Vagina (tissue), 2 donors: ENCODE data around the gene ADCY7. TPM values are rescaled to one million over a fixed set of nuclear protein-coding genes. Genes with fewer than 3 reads are reported as not detected.

Experiments
- DNase-seq, 2 donors: peaks; one replicate each; pipeline ENCODE4 v3.0.0-alpha.2; 2017; ENCODE audit errors: extremely low spot score in 2 of 2
- H3K27ac ChIP-seq: fragments of 200-600 bp; sonication (generic); one replicate; pipeline ENCODE4 v1.5.1; 2019
- H3K27me3 ChIP-seq: fragments of 200-600 bp; sonication (generic); one replicate; pipeline ENCODE4 v1.5.1; 2019
- H3K36me3 ChIP-seq, 2 donors: fragments of 200-600 bp; sonication (generic); one replicate each; pipeline ENCODE4 v1.5.1; 2017 to 2019
- H3K4me1 ChIP-seq: fragments of 200-600 bp; sonication (generic); one replicate; pipeline ENCODE4 v1.5.1; 2019
- H3K4me3 ChIP-seq, 2 donors: fragments of 200-600 bp; sonication (generic); 1 replicate in 1 of 2; 2 replicates in 1 of 2; pipeline ENCODE4 v1.5.1; 2016 to 2019
- H3K9me3 ChIP-seq: fragments of 200-600 bp; sonication (generic); one replicate; pipeline ENCODE4 v1.5.1; 2019
- CTCF ChIP-seq, 3 experiments: fragments of 450-650 bp in 2 of 3; fragments of 200-600 bp in 1 of 3; sonication (generic) in 1 of 3; IDR thresholded peaks; one replicate each; pipeline ENCODE4 v1.5.1; 2017 to 2019; ENCODE audit warnings: antibody characterized with exemption in 3 of 3, mild to moderate bottlenecking in 2 of 3, moderate library complexity in 2 of 3
- POLR2A ChIP-seq, 2 donors: fragments of 450-650 bp; IDR thresholded peaks; one replicate each; pipeline ENCODE4 v1.6.1; 2017; ENCODE audit warnings: antibody characterized with exemption in 2 of 2, mild to moderate bottlenecking in 2 of 2, moderate library complexity in 2 of 2
- POLR2AphosphoS5 ChIP-seq, 2 donors: sonication (generic); formaldehyde crosslinking; IDR thresholded peaks; one replicate each; pipeline ENCODE4 v1.9.0; 2017; ENCODE audit warnings: antibody characterized with exemption in 2 of 2, mild to moderate bottlenecking in 2 of 2, low read depth in 1 of 2; ENCODE audit not compliant: insufficient read depth in 1 of 2
- intact Hi-C: fragments of 100-400 bp; cut with DNase I; formaldehyde crosslinking; loops from one replicate; pipeline ENCODE4 v1.15.1; 2023
- total RNA-seq: library from RNA; depleted of rRNA; stranded (reverse); fragments of >200 nt; gene quantifications from one replicate; pipeline ENCODE4 v1.2.3, GENCODE V29; 2016

ADCY7 gene
- total RNA-seq, 1 donor from 2014 or later, result 18.9 TPM

- Histone ChIP-seq H3K4me3 (no peak overlapping the region), H3K27me3 (no peaks in the 10 kb centered on the region), H3K4me1 (no peaks in the 10 kb centered on the region), H3K36me3 (no peaks in the 10 kb centered on the region), H3K9me3 (no peaks in the 10 kb centered on the region), H3K27ac (no peak overlapping the region)
- intact Hi-C loops, result no loop called here
- DNase-seq, result peak in 1 of 2 donors; percentile 77
- TF ChIP-seq CTCF (IDR thresholded peaks at IDR 0.05), result no peak
- no peak for TF ChIP-seq POLR2AphosphoS5 (IDR thresholded peaks at IDR 0.05; ENCODE audit: insufficient read depth in 1 of 2, low read depth in 1 of 2)
- TF ChIP-seq POLR2A (IDR thresholded peaks at IDR 0.05), result no peak
Measured at GRCh38 chr16:50305441-50306061, 39.2 kb downstream of the ADCY7 start.

GRCh38 chr16:50306287-50306686 lies 39.9 kb downstream of the ADCY7 start:
- DNase-seq, result peak in 1 of 2 donors; percentile 74
- Histone ChIP-seq H3K36me3 (no peaks in the 10 kb centered on the region), H3K27ac (no peak overlapping the region), H3K4me1 (no peaks in the 10 kb centered on the region), H3K4me3 (no peak overlapping the region), H3K27me3 (no peaks in the 10 kb centered on the region), H3K9me3 (no peaks in the 10 kb centered on the region)
- intact Hi-C loops, result no loop called here
- TF ChIP-seq CTCF (IDR thresholded peaks at IDR 0.05) (no peak), POLR2AphosphoS5 (IDR thresholded peaks at IDR 0.05; ENCODE audit: insufficient read depth in 1 of 2, low read depth in 1 of 2) (no peak), POLR2A (IDR thresholded peaks at IDR 0.05) (no peak)

DNA sequence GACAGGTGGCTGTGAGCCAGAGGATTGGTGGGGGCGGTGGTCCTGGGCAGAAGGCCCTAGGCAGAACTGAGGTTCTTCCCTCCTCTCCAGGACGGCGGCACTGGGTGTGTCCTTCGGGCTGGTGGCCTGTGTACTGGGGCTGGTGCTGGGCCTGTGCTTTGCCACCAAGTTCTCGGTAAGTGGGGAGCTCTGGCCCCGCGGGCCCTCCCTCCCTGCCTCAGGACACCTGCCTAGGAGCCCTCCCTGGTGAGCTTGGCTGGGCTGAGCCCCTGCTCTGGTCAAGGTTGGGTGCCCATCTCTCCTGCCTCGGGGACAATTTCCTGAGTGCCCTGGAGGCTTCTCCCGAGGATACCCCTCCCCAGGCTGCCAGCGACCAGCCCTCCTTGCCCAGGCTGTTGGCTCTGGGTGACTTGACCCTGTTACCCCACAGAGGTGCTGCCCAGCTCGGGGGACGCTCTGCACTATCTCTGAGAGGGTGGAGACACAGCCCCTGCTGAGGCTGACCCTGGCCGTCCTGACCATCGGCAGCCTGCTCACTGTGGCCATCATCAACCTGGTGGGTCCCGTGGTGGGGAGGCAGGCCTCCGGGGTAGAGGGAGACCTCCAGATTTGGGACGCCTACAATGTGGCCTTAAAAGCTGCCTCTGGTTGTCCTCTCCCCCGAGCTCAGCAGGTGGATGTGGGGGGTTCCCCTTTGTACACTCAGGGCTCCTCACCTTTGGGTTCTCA lies 42.0 kb downstream of the ADCY7 start:
- Histone ChIP-seq H3K4me1 (no peaks in the 10 kb centered on the region), H3K36me3 (peaks cover 0 to 11% of the 10 kb centered on the region in 2 donors), H3K27me3 (no peaks in the 10 kb centered on the region), H3K27ac (no peak overlapping the region), H3K4me3 (no peak overlapping the region), H3K9me3 (no peaks in the 10 kb centered on the region)
- TF ChIP-seq POLR2A (IDR thresholded peaks at IDR 0.05), result no peak
- no peak for TF ChIP-seq CTCF (IDR thresholded peaks at IDR 0.05)
- TF ChIP-seq POLR2AphosphoS5 (IDR thresholded peaks at IDR 0.05; ENCODE audit: insufficient read depth in 1 of 2, low read depth in 1 of 2), result no peak
- DNase-seq, result peak; percentile 79 to 93
- intact Hi-C loops, result no loop called here

DNA sequence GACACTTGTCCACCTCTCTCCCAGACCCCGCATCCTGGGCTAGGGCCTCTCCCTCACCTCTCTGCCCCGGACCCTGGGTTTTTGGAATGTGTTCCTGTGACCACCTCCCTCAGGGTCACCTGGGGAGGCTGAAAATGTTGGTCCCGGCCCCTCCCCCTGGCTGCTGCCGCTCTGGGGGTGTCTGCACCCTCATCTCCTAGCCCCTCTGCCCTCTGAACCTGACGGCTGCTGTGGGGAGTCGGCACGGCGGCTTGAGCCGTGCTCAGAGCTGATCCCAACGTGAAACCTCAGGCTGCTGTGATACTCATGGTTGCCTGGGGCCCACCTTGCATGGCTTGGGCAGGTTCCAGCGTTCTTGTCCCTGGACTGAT lies 42.8 kb downstream of the ADCY7 start:
- DNase-seq, result no peak
- H3K27me3 ChIP-seq, result no peaks in the 10 kb centered on the region
- H3K36me3 ChIP-seq, result peaks cover 0 to 18% of the 10 kb centered on the region in 2 donors
- H3K27ac ChIP-seq, result no peak overlapping the region
- H3K9me3 ChIP-seq, result no peaks in the 10 kb centered on the region
- TF ChIP-seq POLR2AphosphoS5 (IDR thresholded peaks at IDR 0.05; ENCODE audit: insufficient read depth in 1 of 2, low read depth in 1 of 2) (no peak), POLR2A (IDR thresholded peaks at IDR 0.05) (no peak), CTCF (IDR thresholded peaks at IDR 0.05) (no peak)
- H3K4me1 ChIP-seq, result no peaks in the 10 kb centered on the region
- intact Hi-C loops, result no loop called here
- H3K4me3 ChIP-seq, result no peak overlapping the region
